ENCODE data around the gene PAGR1. TPM values are rescaled to one million over a fixed set of nuclear protein-coding genes. Genes with fewer than 3 reads are reported as not detected.
"Not testable (repeated sequence)": the region's sequence is repeated elsewhere in the genome, so short reads cannot be mapped to it uniquely, and the experiment has no call there.

PAGR1 gene
- total RNA-seq (ENCODE audit: low replicate concordance): 23.4 and 61.2 TPM in 2 replicates

GRCh38 chr16:29815793-29816693 is at the start of gene PAGR1:
Gene PAGR1 (plus strand): TSS chr16:29816152. CDS start chr16:29816526, 374 bp downstream.
- peak; percentile 100 for DNase-seq (ENCODE audit: low read depth)
- H3K4me3 ChIP-seq (ENCODE audit: low read depth, low read length): peak within 1 kb of the TSS; percentile 86
- TF ChIP-seq, protein P1, sequence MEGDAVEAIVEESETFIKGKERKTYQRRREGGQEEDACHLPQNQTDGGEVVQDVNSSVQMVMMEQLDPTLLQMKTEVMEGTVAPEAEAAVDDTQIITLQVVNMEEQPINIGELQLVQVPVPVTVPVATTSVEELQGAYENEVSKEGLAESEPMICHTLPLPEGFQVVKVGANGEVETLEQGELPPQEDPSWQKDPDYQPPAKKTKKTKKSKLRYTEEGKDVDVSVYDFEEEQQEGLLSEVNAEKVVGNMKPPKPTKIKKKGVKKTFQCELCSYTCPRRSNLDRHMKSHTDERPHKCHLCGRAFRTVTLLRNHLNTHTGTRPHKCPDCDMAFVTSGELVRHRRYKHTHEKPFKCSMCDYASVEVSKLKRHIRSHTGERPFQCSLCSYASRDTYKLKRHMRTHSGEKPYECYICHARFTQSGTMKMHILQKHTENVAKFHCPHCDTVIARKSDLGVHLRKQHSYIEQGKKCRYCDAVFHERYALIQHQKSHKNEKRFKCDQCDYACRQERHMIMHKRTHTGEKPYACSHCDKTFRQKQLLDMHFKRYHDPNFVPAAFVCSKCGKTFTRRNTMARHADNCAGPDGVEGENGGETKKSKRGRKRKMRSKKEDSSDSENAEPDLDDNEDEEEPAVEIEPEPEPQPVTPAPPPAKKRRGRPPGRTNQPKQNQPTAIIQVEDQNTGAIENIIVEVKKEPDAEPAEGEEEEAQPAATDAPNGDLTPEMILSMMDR (IDR thresholded peaks at IDR 0.05; ENCODE audit: insufficient read depth, low read length): peak; percentile 79

DNA sequence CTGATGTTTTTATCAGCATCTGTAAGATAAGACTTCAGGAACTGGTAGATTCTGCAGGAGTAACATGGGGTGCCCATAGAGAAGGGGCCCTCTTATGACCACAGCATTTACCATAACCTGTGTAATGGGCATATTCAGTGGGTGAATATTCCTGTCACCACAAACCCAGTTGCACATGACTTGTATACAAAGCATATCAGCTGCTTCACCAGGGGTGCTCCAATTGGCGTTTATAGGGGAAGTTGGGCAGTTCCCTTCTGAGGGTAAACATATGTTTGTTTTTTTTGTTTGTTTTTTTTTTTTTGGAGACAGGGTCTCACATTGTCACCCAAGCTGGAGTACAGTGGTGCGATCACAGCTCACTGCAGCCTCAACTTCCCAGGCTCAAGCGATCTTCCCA is 49.4 kb upstream of the PAGR1 start:
- DNase-seq (ENCODE audit: low read depth): no peak
- TF ChIP-seq, protein P1 (IDR thresholded peaks at IDR 0.05; ENCODE audit: insufficient read depth, low read length): no peak
- H3K4me3 ChIP-seq (ENCODE audit: low read depth, low read length): no peak overlapping the region

- no peak overlapping the region for H3K4me3 ChIP-seq (ENCODE audit: low read depth, low read length)
- DNase-seq (ENCODE audit: low read depth): no peak
- TF ChIP-seq, protein P1 (IDR thresholded peaks at IDR 0.05; ENCODE audit: insufficient read depth, low read length): no peak
Observed at GRCh38 chr16:29767062-29767461, 48.9 kb upstream of the PAGR1 start.

DNA sequence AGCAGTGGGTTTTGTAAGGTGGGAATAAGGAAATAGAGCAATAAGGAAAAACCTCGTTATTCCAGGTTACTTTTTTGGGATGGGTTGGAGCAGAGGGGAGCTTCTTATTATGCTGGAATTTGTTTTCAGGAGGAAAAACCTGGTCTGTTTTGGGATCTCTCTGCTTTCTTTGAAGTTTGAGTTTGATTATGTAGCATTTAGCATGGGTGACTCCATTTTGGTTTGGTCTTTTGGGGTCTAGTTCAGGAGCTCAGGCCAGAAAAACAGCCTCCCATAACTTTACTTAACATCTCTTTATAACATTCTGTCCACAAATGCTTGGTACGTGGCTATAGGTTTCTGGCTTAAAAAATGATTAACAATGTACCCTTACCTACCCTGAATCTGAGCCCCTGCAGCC is 46.4 kb upstream of the PAGR1 start:
- TF ChIP-seq, protein P1 (IDR thresholded peaks at IDR 0.05; ENCODE audit: insufficient read depth, low read length): no peak
- H3K4me3 ChIP-seq (ENCODE audit: low read depth, low read length): no peak overlapping the region
- DNase-seq (ENCODE audit: low read depth): no peak

GRCh38 chr16:29770250-29770929 is 45.6 kb upstream of the PAGR1 start:
- H3K4me3 ChIP-seq (ENCODE audit: low read depth, low read length): no peak overlapping the region
- DNase-seq (ENCODE audit: low read depth): no peak
- TF ChIP-seq, protein P1 (IDR thresholded peaks at IDR 0.05; ENCODE audit: insufficient read depth, low read length): no peak

DNA sequence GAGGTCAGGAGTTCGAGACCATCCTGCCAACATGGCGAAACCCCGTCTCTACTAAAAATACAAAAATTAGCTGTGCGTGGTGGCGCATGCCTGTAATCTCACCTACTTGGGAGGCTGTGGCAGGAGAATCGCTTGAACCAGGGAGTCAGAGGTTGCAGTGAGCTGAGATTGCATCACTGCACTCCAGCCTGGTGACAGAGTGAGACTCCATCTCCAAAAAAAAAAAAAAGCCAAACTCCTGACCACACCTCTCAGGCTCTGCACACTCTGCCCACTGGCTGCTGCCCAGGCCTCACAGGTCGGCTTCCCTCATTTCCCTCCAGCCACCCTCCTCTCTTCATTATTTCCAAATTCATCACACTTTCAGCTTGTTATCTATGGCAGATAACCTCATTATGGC is 43.6 kb upstream of the PAGR1 start:
- not testable (repeated sequence) for H3K4me3 ChIP-seq (ENCODE audit: low read depth, low read length)
- peak; percentile 56 for DNase-seq (ENCODE audit: low read depth)

DNA sequence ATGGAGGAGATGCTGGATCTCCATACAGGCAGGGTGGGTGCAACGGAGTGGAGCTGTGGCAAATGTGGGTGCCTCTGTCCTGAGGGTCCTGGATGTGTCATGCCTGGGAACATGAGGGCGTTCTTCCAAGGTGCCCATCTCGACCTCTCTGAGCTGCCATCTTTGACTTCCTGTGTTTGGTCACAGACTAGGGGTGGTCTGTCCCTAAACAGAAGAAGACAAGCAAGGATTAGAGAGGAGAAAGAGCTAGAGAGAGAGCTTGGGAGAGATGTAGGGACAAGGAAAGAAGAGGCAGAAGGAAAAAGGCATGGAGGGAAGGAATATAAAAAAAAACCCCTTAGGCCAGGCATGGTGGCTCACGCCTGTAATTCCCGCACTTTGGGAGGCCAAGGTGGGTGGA is 41.2 kb upstream of the PAGR1 start:
- no peak overlapping the region for H3K4me3 ChIP-seq (ENCODE audit: low read depth, low read length)
- no peak for DNase-seq (ENCODE audit: low read depth)
- TF ChIP-seq, protein P1 (IDR thresholded peaks at IDR 0.05; ENCODE audit: insufficient read depth, low read length): no peak

All from fibroblast of the aortic adventitia (primary cell).